MM.1S (cell line): Measurements from ENCODE around the gene LEPROT.
"Not testable (repeated sequence)": the region's sequence is repeated elsewhere in the genome, so short reads cannot be mapped to it uniquely, and the experiment has no call there.

Experiments used
- DNase-seq: peaks from one replicate; pipeline ENCODE4 v3.0.0-alpha.2; 2015
- H2AFZ ChIP-seq: fragments of 300-600 bp; sonication (generic); 2 replicates; pipeline ENCODE4 v1.6.0; 2016; ENCODE audit warnings: antibody characterized with exemption, low read length
- H3F3A ChIP-seq: fragments of 300-600 bp; sonication (generic); 2 replicates; pipeline ENCODE4 v1.6.1; 2016; ENCODE audit warnings: mild to moderate bottlenecking, antibody characterized with exemption, low read length, moderate library complexity, mixed read lengths; ENCODE audit not compliant: insufficient read depth
- H3K27ac ChIP-seq: fragments of 300-600 bp; sonication (generic); 2 replicates; pipeline ENCODE4 v1.5.1; 2016; ENCODE audit warnings: mild to moderate bottlenecking, low read length
- H3K27me3 ChIP-seq: fragments of 300-600 bp; sonication (generic); replicated peaks from 2 replicates; pipeline ENCODE4 v1.6.0; 2016; ENCODE audit warnings: low read length; ENCODE audit not compliant: insufficient read depth
- H3K36me3 ChIP-seq: fragments of 300-600 bp; sonication (generic); replicated peaks from 2 replicates; pipeline ENCODE4 v1.6.1; 2016; ENCODE audit warnings: mild to moderate bottlenecking, low read length, mixed read lengths; ENCODE audit not compliant: insufficient read depth
- H3K4me1 ChIP-seq: fragments of 300-600 bp; sonication (generic); 2 replicates; pipeline ENCODE4 v1.6.1; 2016; ENCODE audit warnings: low read length, mixed read lengths
- H3K4me2 ChIP-seq: fragments of 300-600 bp; sonication (generic); 2 replicates; pipeline ENCODE4 v1.6.0; 2016; ENCODE audit warnings: low read depth, low read length
- H3K4me3 ChIP-seq: fragments of 300-600 bp; sonication (generic); 2 replicates; pipeline ENCODE4 v1.5.1; 2016; ENCODE audit warnings: low read length, mixed read lengths
- H3K79me2 ChIP-seq: fragments of 300-600 bp; sonication (generic); 2 replicates; pipeline ENCODE4 v1.6.1; 2016; ENCODE audit warnings: mixed run types, low read length, mixed read lengths
- H3K9ac ChIP-seq: fragments of 300-600 bp; sonication (generic); 2 replicates; pipeline ENCODE4 v1.6.1; 2016; ENCODE audit warnings: low read length, mixed read lengths
- H3K9me2 ChIP-seq: fragments of 300-600 bp; sonication (generic); replicated peaks from 2 replicates; pipeline ENCODE4 v1.6.1; 2016; ENCODE audit warnings: mild to moderate bottlenecking, low read length, mixed read lengths; ENCODE audit not compliant: insufficient read depth
- H3K9me3 ChIP-seq: fragments of 300-600 bp; sonication (generic); replicated peaks from 2 replicates; pipeline ENCODE4 v1.6.1; 2016; ENCODE audit warnings: mild to moderate bottlenecking, low read length, mixed read lengths; ENCODE audit not compliant: insufficient read depth
- H4K20me1 ChIP-seq: fragments of 300-600 bp; sonication (generic); 2 replicates; pipeline ENCODE4 v1.6.1; 2016; ENCODE audit warnings: mild to moderate bottlenecking, low read length, moderate library complexity, mixed read lengths; ENCODE audit not compliant: insufficient read depth
- CTCF ChIP-seq: fragments of 300-600 bp; sonication (generic); IDR thresholded peaks from 2 replicates; pipeline ENCODE4 v1.5.1; 2016; ENCODE audit warnings: antibody characterized with exemption, low read length, mixed read lengths
- EZH2 ChIP-seq: fragments of 300-600 bp; sonication (generic); optimal IDR thresholded peaks from 2 replicates; pipeline ENCODE3; 2017; ENCODE audit warnings: low read depth, mild to moderate bottlenecking, antibody characterized with exemption, low read length, mixed read lengths
- EZH2phosphoT487 ChIP-seq: fragments of 300-600 bp; sonication (generic); IDR thresholded peaks from 2 replicates; pipeline ENCODE4 v1.6.1; 2018; ENCODE audit warnings: antibody characterized with exemption, low read length

LEPROT gene

DNA sequence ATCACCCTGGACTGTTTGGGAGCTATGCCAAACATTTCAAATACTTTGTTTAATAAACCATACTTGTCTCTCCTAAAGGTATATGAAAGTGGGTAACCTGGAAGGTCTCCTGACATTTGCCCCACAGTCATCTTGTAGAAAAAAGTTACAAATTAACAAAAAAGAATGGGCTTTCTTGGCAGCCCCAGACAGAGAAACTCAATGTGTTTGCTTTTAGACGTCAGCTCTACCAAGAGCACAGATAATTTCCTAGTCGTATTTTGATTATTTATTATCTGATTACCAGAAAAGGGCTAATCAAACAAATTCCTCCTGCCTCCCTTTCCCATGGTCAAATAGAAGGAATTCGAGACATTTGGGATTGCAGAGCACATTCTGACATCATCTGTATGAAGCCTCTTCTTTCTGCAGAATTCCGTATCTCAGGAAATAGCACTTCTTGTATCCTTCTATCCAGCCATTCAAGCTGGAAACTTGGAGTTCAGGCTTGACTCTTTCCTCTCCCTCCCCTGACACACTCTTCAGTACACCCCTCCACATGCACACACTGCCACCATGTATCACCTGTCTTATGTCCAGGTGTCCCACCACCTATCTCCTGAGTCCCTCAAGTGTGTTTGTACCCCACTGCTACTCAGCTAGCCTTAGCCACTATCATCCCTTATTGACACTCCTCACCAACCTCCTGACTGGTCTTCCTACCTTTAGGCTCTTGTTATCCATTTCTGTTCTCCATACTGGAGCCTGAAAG is 42.8 kb upstream of the LEPROT start:
- H3K9ac ChIP-seq, result no peak overlapping the region
- H3K4me1 ChIP-seq, result no peaks in the 10 kb centered on the region
- no peaks in the 10 kb centered on the region for H3K27me3 ChIP-seq
- H2AFZ ChIP-seq, result no peak overlapping the region
- H3K9me3 ChIP-seq, result no peaks in the 10 kb centered on the region
- no peaks in the 10 kb centered on the region for H3F3A ChIP-seq
- no peaks in the 10 kb centered on the region for H4K20me1 ChIP-seq
- no peaks in the 10 kb centered on the region for H3K9me2 ChIP-seq
- no peaks in the 10 kb centered on the region for H3K79me2 ChIP-seq
- no peaks in the 10 kb centered on the region for H3K36me3 ChIP-seq
- no peak overlapping the region for H3K4me2 ChIP-seq
- TF ChIP-seq EZH2 (no peak), CTCF (no peak), EZH2phosphoT487 (no peak)
- H3K4me3 ChIP-seq, result no peak overlapping the region
- no peak for DNase-seq
- H3K27ac ChIP-seq, result no peak overlapping the region

DNA sequence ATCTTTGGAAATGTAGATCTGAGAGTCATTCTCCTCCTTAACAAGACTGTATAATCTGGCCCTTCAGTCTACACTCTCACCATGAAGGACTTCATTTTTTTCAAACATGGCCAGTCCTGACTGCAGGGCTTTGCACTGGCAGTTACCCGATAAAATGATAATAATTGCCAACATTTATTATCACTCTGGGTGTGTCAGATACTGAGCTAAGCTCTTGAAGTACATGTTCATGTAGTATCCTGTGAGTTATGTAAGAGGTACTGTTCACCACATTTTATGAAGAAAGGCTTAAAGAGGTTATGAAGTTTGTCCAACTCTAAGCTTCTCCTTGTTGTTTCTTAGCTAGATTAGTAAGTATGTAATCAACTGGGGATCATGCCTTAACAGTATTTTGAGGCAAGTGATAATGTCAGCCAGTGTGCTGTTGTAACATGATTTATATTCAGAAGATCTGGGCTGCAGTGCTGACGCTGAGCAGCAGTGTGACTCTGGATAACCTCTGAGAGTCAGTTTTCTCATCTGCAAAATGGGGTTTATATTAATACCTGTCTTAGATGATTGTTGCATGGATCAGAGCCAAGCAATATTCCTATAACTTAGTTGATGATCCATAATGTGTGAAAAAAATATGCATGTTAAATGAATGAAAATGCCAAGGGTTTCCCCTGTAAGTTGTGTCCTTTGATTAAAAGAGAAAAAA is 42.1 kb upstream of the LEPROT start:
- Histone ChIP-seq H3K9me3 (no peaks in the 10 kb centered on the region), H2AFZ (no peak overlapping the region), H3K9me2 (no peaks in the 10 kb centered on the region), H3K4me3 (no peak overlapping the region), H4K20me1 (no peaks in the 10 kb centered on the region), H3K9ac (no peak overlapping the region), H3K27me3 (no peaks in the 10 kb centered on the region), H3K79me2 (no peaks in the 10 kb centered on the region), H3K36me3 (no peaks in the 10 kb centered on the region), H3K4me2 (no peak overlapping the region), H3K27ac (no peak overlapping the region), H3K4me1 (no peaks in the 10 kb centered on the region), H3F3A (no peaks in the 10 kb centered on the region)
- DNase-seq, result no peak
- TF ChIP-seq CTCF, result no peak
- TF ChIP-seq EZH2phosphoT487, result no peak
- no peak for TF ChIP-seq EZH2

DNA sequence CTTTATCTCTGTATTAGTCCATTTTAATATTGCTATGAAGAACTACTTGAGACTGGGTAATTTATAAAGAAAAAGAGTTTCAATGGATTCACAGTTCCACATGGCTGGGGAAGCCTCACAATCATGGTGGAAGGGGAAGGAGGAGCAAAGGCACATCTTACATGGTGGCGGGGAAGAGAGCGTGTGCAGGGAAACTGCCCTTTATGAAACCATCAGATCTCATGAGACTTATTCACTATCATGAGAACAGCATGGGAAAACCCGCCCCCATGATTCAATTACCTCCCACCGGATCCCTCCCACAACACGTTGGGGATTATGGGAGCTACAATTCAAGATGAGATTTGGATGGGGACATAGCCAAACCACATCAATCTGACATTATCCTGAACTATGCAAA is 36.0 kb upstream of the LEPROT start:
- H3K4me3 ChIP-seq, H4K20me1 ChIP-seq, H3K4me2 ChIP-seq, H2AFZ ChIP-seq, H3K9me2 ChIP-seq, H3K79me2 ChIP-seq, H3K4me1 ChIP-seq, DNase-seq, H3K9me3 ChIP-seq, H3K9ac ChIP-seq, H3K27ac ChIP-seq, H3K36me3 ChIP-seq, H3K27me3 ChIP-seq, H3F3A ChIP-seq: not testable (repeated sequence)

DNA sequence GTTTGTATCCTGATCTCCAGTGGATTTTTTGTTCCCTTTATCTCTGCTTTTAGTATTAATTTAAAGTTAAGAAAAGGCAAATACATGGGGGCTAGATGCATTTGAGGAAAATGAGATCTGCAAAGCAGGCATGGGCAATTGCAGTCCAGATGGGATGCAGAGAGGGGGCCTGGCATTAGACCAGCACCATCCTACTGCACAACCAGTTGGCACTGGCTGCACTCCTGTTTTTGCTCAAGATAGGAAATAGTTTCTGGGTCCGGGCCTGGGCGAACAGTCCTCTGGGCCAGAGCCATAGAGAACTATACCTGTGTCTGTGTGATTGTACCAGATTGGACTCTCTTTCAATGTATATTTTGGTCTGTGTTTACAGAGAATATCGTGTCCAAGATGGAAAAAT is 34.0 kb upstream of the LEPROT start:
- H3K4me1 ChIP-seq, result no peaks in the 10 kb centered on the region
- H3K4me3 ChIP-seq, result no peak overlapping the region
- no peaks in the 10 kb centered on the region for H3K27me3 ChIP-seq
- no peaks in the 10 kb centered on the region for H3F3A ChIP-seq
- no peaks in the 10 kb centered on the region for H3K9me2 ChIP-seq
- TF ChIP-seq EZH2phosphoT487 (no peak), CTCF (no peak), EZH2 (no peak)
- no peaks in the 10 kb centered on the region for H3K79me2 ChIP-seq
- DNase-seq, result no peak
- no peaks in the 10 kb centered on the region for H3K36me3 ChIP-seq
- no peak overlapping the region for H3K27ac ChIP-seq
- no peak overlapping the region for H2AFZ ChIP-seq
- H4K20me1 ChIP-seq, result no peaks in the 10 kb centered on the region
- no peak overlapping the region for H3K4me2 ChIP-seq
- H3K9me3 ChIP-seq, result no peaks in the 10 kb centered on the region
- no peak overlapping the region for H3K9ac ChIP-seq
